ENCODE results near the gene SPOPL.

SPOPL gene

DNA sequence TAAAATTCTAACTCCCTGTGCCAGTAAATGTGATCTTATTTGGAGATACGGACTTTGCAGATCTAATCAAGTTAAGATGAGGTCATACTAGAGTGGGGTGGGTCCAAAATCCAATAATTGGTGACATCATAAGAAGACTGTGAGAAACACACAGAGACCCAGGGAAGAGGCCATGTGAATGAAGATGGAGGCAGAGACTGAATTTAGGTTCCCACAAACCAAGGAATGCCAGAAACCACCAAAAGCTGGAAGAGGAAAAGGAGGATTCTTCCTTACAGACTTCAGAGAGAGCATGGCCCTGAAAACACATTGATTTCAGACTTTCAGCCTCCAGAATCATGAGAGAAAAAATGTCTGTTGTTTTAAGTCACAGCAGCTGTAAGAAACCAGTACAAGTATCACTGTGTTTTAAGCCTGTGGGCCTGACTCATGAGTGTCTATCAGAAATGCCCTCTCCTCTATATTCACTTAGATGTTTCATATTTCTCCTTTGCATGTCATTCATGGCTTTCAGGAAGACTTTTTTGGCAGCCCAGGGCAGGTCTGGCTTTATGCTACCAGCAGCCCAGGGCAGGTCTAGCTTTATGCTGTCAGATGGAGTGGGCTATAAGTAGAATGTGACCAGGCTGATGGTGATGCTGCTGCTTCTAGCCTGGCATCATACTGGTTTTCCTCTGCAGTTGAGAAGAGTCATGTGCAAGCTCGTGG is 100.0 kb downstream of the SPOPL start:
- DNase-seq (ENCODE audit: low spot score) = no peak

DNA sequence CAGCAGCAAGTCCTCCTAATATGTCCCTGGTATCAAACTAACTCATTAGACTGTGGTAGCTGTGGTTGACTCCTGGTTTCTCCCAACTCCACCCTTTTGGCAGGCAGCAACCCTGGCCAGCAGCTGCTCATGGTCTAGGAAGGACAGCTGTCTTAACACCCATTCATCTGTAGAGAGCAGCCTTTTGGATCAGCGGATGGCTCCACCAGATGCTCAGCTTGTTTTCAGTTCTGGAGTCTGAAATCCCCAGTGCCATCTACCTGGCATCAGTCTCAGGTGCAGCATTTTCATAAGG is 100.5 kb downstream of the SPOPL start:
- DNase-seq (ENCODE audit: low spot score) = no peak

DNA sequence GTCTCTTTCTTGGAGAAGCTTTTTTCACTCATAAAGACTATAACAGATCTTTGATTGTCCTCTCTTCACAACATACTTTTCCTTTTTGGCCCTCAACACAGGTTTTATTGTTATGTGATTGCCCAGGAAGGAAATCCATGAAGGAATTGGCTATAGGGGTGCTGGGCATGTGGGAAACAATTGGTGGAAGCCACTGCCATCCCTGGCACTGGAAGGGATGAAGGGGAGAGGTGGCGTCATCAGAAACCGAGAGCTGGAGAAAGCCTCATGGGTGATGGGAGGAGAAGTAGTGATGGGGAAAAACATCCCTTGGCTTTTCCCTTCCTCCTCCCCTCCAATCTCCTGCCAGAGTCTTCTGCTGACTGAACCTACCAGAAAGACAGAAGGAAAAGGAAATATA is 106.2 kb downstream of the SPOPL start:
- no peak for DNase-seq (ENCODE audit: low spot score)

DNA sequence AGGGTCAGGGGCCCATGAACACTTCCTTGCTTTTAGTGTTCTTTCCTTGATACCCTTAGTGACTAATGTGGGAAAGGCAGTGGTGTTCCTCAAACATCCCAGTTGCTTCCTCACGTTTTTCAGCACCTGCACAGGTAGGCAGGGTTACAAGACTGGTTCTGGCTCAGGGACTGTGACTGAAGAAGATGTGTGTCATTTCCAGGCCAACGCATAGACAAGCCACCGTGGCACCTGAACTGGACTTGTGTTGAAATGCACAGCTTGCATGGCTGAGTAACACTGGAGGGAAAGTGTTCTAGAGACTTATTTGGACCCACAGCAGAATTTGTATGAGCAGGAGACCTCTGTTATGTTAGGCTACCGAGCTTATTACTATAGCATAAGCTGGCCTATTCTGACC is 107.9 kb downstream of the SPOPL start:
- no peak for DNase-seq (ENCODE audit: low spot score)

DNA sequence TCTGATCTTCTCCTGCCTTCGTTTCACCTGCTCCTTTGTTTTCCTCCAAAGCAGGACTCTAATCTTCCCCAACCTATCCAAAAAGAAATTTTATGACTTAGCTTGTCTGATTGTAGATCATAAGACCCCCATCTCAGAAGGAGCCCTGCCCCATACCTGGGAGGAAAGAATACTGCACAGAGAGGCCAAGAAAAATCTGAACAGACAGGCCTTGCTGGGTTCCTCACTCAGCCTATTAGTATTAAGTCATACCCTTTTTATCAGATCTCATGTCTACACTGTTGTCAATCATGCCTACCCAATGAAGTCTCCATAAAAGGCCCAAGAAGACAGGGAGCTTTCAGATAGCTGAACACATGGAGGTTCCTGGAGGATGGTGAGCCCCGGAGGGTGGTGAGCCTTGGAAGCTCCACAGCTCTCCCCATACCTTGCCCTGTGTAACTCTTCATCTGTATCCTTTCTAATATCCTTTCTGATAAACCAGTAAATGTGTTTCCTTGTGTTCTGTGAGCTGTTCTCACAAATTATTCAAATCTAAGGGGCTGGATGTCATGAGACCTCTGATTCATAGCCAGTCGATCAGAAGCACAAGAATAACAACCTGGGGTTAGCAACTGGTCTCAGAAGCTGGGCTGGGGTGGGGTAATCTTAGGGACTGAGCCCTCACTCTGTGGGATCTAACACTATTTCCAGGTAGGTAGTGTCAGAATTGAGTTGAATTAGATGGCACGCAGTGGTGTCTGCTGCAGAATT is 108.8 kb downstream of the SPOPL start:
- no peak for DNase-seq (ENCODE audit: low spot score)

GRCh38 chr2:138615257-138615656 is 113.7 kb downstream of the SPOPL start:
- DNase-seq (ENCODE audit: low spot score) = no peak

DNA sequence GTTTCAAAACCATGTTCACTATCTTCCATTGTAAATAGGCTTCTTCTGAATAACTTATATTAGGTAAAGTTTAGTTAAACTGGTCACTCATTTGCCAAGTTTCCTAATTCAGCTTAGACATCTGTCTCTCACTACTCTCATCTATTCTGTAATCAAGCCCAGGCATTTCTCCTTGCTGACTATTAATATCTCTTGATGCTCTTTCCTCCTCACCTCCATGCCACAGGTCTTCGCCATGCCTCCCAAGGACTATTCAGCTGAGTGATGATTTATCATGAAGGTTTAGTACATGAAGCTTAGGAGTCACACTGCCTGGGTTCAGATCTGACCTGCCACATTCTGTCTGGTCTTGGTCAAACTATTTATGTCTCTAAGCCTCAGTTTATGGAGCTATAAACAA is 115.5 kb downstream of the SPOPL start:
- no peak for DNase-seq (ENCODE audit: low spot score)

GRCh38 chr2:138618971-138619370 is 117.4 kb downstream of the SPOPL start:
- DNase-seq (ENCODE audit: low spot score) = no peak

GRCh38 chr2:138620431-138620830 is 118.9 kb downstream of the SPOPL start:
- DNase-seq (ENCODE audit: low spot score) = no peak

GRCh38 chr2:138621139-138621538 is 119.6 kb downstream of the SPOPL start:
- DNase-seq (ENCODE audit: low spot score) = no peak

- no peak for DNase-seq (ENCODE audit: low spot score)
These were observed 121.0 kb downstream of the SPOPL start for GRCh38 chr2:138622613-138623012.

All from CD4-positive, alpha-beta T cell treated with Interleukin-6 at 100 ng/mL for 8 hours (primary cell).